OCI-LY1 (cell line): ENCODE results near the gene GARIN5A.

ENCODE experiments used
- H2AFZ ChIP-seq: fragments of 200-600 bp; sonication (generic), shearing (Covaris generic); 2 replicates; pipeline ENCODE4 v1.6.0; 2014; ENCODE audit warnings: antibody characterized with exemption, mild to moderate bottlenecking, low read length
- H3F3A ChIP-seq: fragments of 200-600 bp; sonication (generic), shearing (Covaris generic); 2 replicates; pipeline ENCODE4 v1.6.0; 2014; ENCODE audit warnings: mild to moderate bottlenecking, antibody characterized with exemption, low read length, moderate library complexity; ENCODE audit not compliant: insufficient read depth
- H3K27ac ChIP-seq: fragments of 200-600 bp; sonication (generic); 2 replicates; pipeline ENCODE4 v1.5.1; 2014; ENCODE audit warnings: low read length, mixed run types, mild to moderate bottlenecking, low read depth; ENCODE audit not compliant: poor library complexity, severe bottlenecking
- H3K27me3 ChIP-seq: fragments of 200-600 bp; sonication (generic); 2 replicates; pipeline ENCODE4 v1.6.0; 2014; ENCODE audit warnings: antibody characterized with exemption, mild to moderate bottlenecking, low read length, moderate library complexity; ENCODE audit not compliant: insufficient read depth
- H3K36me3 ChIP-seq: fragments of 200-600 bp; sonication (generic); 2 replicates; pipeline ENCODE4 v1.6.1; 2014; ENCODE audit warnings: mild to moderate bottlenecking, antibody characterized with exemption, low read length, moderate library complexity, mixed read lengths; ENCODE audit not compliant: insufficient read depth
- H3K4me1 ChIP-seq: fragments of 200-600 bp; sonication (generic); 2 replicates; pipeline ENCODE4 v1.5.1; 2014; ENCODE audit warnings: mild to moderate bottlenecking, low read length, moderate library complexity; ENCODE audit not compliant: insufficient read depth, severe bottlenecking
- H3K4me2 ChIP-seq: fragments of 200-600 bp; sonication (generic), shearing (Covaris generic); 2 replicates; pipeline ENCODE4 v1.6.1; 2014; ENCODE audit warnings: low read length
- H3K4me3 ChIP-seq: fragments of 200-600 bp; sonication (generic); 2 replicates; pipeline ENCODE4 v1.5.1; 2014; ENCODE audit warnings: low read length, low read depth, mild to moderate bottlenecking, mixed read lengths; ENCODE audit not compliant: poor library complexity, severe bottlenecking
- H3K79me2 ChIP-seq: fragments of 200-600 bp; shearing (Covaris generic); 2 replicates; pipeline ENCODE4 v1.6.1; 2016; ENCODE audit warnings: mixed run types, low read length, mixed read lengths; ENCODE audit not compliant: insufficient read depth
- H3K9ac ChIP-seq: fragments of 200-600 bp; sonication (generic), shearing (Covaris generic); 2 replicates; pipeline ENCODE4 v1.6.1; 2014; ENCODE audit warnings: mild to moderate bottlenecking, low read length, mixed read lengths
- H3K9me2 ChIP-seq: fragments of 200-600 bp; sonication (generic), shearing (Covaris generic); 2 replicates; pipeline ENCODE4 v1.6.1; 2014; ENCODE audit warnings: low read depth, mild to moderate bottlenecking, low read length, mixed read lengths
- H3K9me3 ChIP-seq: fragments of 200-600 bp; shearing (Covaris generic); 2 replicates; pipeline ENCODE4 v1.6.1; 2014; ENCODE audit warnings: low read length, mixed read lengths
- H4K20me1 ChIP-seq: fragments of 200-600 bp; sonication (generic), shearing (Covaris generic); 2 replicates; pipeline ENCODE4 v1.6.0; 2016; ENCODE audit warnings: mild to moderate bottlenecking, low read length; ENCODE audit not compliant: insufficient read depth
- CTCF ChIP-seq: fragments of 200-600 bp; sonication (generic), shearing (Covaris generic); IDR thresholded peaks from 2 replicates; pipeline ENCODE4 v1.5.1; 2017; ENCODE audit warnings: mild to moderate bottlenecking, antibody characterized with exemption, low read length, moderate library complexity, mixed read lengths
- EZH2 ChIP-seq: fragments of 200-600 bp; sonication (generic), shearing (Covaris generic); IDR thresholded peaks from 2 replicates; pipeline ENCODE4 v1.8.0; 2017; ENCODE audit warnings: borderline replicate concordance, mixed run types, mild to moderate bottlenecking, antibody characterized with exemption, low read length, moderate library complexity, mixed read lengths

GARIN5A gene

GRCh38 chr19:50420127-50420526 is 56.5 kb downstream of the GARIN5A start:
- peak overlapping the region; percentile 95 for H3K27ac ChIP-seq
- TF ChIP-seq CTCF (no peak), EZH2 (no peak)
- no peaks in the 10 kb centered on the region for H3K9me2 ChIP-seq
- no peaks in the 10 kb centered on the region; the same call in 1 of the 2 replicates for H3F3A ChIP-seq
- no peaks in the 10 kb centered on the region for H4K20me1 ChIP-seq
- H3K36me3 ChIP-seq: peaks cover 54% of the 10 kb centered on the region
- H3K27me3 ChIP-seq: no peaks in the 10 kb centered on the region
- H3K79me2 ChIP-seq: peaks cover 10% of the 10 kb centered on the region
- peaks cover 54% of the 10 kb centered on the region for H3K4me1 ChIP-seq
- H3K9me3 ChIP-seq: no peaks in the 10 kb centered on the region
- no peak overlapping the region for H2AFZ ChIP-seq
- peak overlapping the region; percentile 78 for H3K4me2 ChIP-seq
- H3K9ac ChIP-seq: peak overlapping the region; percentile 95
- H3K4me3 ChIP-seq: peak overlapping the region; percentile 85

GRCh38 chr19:50419580-50420035 is 57.0 kb downstream of the GARIN5A start:
- H3K9me3 ChIP-seq: no peaks in the 10 kb centered on the region
- H3K9ac ChIP-seq: peak overlapping the region; percentile 95
- H4K20me1 ChIP-seq: no peaks in the 10 kb centered on the region
- H3K4me3 ChIP-seq: peak overlapping the region; percentile 85
- H3K4me2 ChIP-seq: peak overlapping the region; percentile 78
- H3K4me1 ChIP-seq: peaks cover 60% of the 10 kb centered on the region
- no peaks in the 10 kb centered on the region for H3K27me3 ChIP-seq
- TF ChIP-seq EZH2 (no peak), CTCF (no peak)
- no peaks in the 10 kb centered on the region; the same call in 1 of the 2 replicates for H3F3A ChIP-seq
- H3K27ac ChIP-seq: peak overlapping the region; percentile 95
- H3K36me3 ChIP-seq: peaks cover 52% of the 10 kb centered on the region
- H3K79me2 ChIP-seq: peaks cover 10% of the 10 kb centered on the region
- H3K9me2 ChIP-seq: no peaks in the 10 kb centered on the region
- H2AFZ ChIP-seq: no peak overlapping the region

GRCh38 chr19:50419022-50419579 is 57.5 kb downstream of the GARIN5A start:
- peaks cover 53% of the 10 kb centered on the region for H3K36me3 ChIP-seq
- no peaks in the 10 kb centered on the region; the same call in 1 of the 2 replicates for H3F3A ChIP-seq
- H3K4me2 ChIP-seq: peak overlapping the region; percentile 78
- H3K79me2 ChIP-seq: peaks cover 10% of the 10 kb centered on the region
- TF ChIP-seq CTCF: no peak
- no peak for TF ChIP-seq EZH2
- H3K27ac ChIP-seq: peak overlapping the region; percentile 95
- H3K9me3 ChIP-seq: no peaks in the 10 kb centered on the region
- no peak overlapping the region for H2AFZ ChIP-seq
- H3K4me1 ChIP-seq: peaks cover 63% of the 10 kb centered on the region
- peak overlapping the region; percentile 95 for H3K9ac ChIP-seq
- no peaks in the 10 kb centered on the region for H4K20me1 ChIP-seq
- no peaks in the 10 kb centered on the region for H3K27me3 ChIP-seq
- H3K9me2 ChIP-seq: no peaks in the 10 kb centered on the region
- H3K4me3 ChIP-seq: peak overlapping the region; percentile 85
